GM12872 (cell line): ENCODE results near the gene KDM1A.

Experiments
- TF ChIP-seq, protein P1 (sequence below): IDR thresholded peaks from 3 replicates; pipeline ENCODE4 v1.5.1; 2011; ENCODE audit warnings: low read depth, mild to moderate bottlenecking, low read length, moderate library complexity; ENCODE audit not compliant: insufficient read depth

KDM1A gene

DNA sequence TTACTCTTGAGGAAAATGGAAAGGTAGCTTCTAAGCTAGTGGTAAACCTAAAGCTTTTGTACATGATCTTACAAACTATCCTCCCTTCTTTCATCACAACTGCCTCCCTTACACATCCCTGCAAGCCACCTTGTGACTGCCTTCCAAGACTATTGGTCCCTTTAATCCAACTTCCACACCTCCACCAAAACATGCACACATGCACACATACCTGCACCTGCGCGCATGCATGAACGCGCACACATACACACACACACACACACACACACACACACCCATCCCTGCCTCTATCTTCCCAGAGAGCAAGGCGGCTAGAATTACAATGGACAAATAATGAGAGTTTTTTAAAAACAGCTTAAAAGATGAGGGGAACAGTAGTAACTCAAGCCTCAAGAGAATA, 91.1 kb downstream of the KDM1A start:
- TF ChIP-seq, protein P1, sequence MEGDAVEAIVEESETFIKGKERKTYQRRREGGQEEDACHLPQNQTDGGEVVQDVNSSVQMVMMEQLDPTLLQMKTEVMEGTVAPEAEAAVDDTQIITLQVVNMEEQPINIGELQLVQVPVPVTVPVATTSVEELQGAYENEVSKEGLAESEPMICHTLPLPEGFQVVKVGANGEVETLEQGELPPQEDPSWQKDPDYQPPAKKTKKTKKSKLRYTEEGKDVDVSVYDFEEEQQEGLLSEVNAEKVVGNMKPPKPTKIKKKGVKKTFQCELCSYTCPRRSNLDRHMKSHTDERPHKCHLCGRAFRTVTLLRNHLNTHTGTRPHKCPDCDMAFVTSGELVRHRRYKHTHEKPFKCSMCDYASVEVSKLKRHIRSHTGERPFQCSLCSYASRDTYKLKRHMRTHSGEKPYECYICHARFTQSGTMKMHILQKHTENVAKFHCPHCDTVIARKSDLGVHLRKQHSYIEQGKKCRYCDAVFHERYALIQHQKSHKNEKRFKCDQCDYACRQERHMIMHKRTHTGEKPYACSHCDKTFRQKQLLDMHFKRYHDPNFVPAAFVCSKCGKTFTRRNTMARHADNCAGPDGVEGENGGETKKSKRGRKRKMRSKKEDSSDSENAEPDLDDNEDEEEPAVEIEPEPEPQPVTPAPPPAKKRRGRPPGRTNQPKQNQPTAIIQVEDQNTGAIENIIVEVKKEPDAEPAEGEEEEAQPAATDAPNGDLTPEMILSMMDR = no peak

DNA sequence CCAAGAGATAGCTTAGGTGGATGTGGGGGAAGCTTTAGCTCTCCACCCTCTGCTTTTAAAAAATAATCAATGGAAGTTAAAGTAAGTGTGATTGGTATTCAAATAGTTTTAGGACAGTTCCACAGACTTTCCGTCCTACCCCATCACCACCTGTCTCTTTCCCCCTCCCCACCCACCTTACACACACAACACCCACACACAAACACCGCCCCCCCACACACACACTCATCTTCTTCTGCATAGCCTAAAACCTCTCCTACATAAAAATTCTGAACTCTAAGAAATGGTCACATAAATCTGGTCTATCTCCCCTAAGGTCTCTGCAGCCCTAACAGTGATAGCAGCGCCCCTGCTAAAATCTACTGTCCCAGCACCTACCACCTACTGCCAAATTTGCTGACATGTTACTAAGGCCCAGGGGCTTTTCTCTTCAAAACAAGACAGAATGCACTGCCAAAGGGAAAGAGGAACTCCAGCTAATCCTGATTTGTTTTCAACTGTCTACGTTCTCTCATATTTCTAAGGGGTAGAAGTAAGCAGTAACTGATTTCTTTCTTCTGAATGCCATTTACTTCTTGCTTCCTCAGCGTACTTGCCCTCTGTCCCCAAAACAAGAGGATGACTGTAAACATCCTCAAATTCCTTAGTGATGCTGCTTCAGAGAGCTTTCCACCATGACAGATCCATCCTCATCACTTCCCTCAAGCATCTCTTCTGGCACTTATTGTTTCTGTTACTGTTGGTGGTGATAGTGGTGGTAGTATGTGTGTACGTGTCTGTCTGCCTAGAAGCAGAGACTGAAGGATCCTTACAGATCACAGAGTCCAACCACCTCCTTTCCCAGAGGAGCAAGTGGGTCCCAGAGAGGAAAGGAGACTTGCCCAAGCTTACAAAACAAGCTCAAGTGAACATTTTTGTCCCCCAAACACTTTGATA, 92.6 kb downstream of the KDM1A start:
- TF ChIP-seq, protein P1 = no peak

DNA sequence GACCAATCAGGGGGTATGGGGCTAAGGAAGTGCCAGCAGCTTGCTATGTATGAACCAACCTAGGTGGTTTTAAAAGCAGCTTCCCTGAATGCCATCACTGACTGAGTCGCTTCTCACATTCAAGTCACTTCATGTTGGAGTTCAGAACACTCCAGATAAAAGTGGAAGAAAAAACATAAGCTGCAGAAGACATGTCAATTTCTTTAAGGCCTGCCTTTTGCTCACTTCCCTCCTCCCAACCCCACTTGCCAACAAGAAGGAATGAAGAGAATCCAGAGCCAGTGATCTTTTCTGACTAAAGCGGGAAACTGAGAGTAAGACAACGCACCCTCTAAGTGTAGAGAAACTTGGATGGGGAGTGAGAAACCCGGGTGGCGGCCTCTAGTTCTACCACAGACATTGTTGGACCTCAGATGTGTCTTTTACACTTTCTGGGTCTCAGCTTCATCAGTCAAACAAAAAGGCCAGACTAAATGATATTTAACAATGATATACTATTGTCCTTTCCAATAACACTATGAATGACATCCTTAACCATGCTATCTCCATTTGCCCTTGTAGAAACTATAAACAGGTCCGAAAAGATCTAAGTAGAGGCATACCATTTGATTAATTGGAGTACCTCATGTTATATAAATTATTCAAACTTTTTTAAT, 95.3 kb downstream of the KDM1A start:
- TF ChIP-seq, protein P1 = no peak

DNA sequence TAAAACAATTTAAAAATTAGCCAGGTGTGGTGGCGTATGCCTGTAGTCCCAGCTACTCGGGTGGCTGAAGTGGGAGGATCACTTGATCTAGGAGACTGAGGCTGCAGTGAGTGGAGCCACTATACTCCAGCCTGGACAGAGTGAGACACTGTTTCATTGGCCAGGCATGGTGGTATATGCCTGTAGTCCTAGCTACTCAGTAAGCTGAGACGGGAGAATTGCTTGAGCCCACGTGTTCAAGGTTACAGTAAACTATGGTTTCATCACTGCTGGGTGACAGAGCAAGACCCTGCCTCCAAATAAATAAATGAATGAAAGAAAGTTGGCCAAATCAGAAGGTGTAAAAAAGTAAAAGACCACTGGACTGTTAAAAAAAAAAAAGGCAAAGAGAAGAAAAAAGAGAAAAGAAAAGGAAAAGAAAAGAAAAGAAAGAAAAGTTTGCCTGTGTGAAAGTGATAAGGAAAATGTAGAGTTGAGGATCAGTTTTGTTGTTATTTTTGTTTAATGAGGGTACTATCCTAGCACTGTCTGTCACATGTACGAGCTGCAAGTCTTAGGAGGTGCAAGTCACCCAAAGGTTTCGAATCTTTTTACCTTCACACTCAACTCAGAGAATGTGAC, 97.1 kb downstream of the KDM1A start:
- TF ChIP-seq, protein P1 = no peak

DNA sequence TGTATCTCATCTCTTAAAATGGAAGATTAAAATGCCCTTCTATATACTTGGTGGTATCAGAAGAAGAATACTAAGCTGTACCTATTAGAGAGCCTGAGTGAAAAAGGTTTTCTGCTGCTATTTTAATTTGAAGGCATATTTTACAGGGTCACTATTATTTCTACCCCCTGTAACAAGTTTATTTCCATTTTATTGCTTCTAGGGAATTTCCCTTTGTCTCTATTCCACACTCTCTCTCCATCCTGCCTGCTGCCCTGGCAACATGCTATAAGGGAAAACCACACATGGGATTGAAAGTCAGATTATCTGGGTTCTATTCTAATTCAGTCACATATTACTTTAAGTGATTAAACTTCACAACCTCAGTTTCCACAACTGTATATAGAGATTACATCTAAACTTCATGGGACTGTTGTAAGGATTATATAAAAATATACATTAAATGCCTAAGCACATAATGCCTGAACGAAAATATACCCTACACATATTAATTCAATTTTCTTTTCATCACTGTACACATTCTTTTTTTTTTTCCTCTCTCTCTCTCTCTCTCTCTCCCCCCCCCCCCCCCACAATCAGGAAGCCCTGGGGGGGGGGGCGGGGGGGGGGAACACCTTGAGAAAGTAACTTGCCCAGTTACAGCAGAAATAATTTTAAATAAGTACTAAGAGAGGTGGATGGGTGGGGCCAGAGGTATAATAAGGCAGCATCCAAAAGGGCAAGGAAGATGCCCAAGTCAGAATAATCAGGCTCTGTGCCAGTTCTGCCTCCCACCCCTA, 97.8 kb downstream of the KDM1A start:
- TF ChIP-seq, protein P1 = no peak

DNA sequence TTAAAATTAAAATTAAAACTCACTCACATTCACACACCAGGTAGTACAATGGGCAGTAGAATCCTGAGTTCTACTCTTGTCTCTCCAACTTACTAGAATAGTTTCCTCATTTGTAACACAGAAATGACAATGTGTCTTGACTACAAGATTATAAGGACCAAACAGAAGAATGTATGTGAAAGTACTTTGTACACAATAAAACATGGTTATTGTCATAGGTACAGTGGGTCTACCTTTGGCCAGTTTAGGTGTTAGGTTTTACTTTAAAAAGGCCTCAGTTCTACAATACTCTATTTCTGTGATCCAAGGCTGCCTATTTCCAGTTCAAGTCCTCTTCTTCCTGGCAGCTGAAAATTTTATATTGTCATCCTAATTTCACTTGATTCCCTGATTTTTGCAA, 99.1 kb downstream of the KDM1A start:
- TF ChIP-seq, protein P1 = no peak
